ENCODE results near the gene NOL9.
A peak's percentile ranks its signal among the peaks of the same experiment; 100 is the strongest.

The NOL9 gene

DNA sequence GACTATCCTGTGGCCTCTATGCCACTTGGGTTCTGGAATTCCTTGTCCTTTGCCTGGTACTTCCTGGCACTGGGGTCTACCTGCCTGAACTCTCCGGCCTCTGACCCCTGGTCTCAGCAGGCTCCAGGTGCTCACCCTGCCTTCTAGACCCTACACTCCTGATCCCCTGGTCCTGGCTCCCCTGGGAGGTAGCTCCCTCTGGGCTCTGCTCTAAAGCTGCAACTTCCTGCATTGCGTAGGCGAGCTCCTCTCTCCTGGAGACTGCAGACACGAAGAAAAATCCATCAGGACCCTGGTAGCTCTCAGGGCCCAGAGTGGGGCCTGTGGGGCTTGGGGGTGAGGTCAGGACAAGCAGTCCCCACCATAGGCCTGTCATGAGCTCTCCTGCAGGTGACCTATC is 55.0 kb downstream of the NOL9 start:
- Mint-ChIP-seq H3K4me3 (peak overlapping the region; percentile 67 to 81 (median 77)), H3K9me3 (no peaks in the 10 kb centered on the region), H3K27me3 (ENCODE audit: low read depth) (peaks cover 10% of the 10 kb centered on the region), H3K27ac (peak overlapping the region in 1 of 3 experiments; percentile 54), H3K4me1 (peaks cover 42% of the 10 kb centered on the region), H3K36me3 (ENCODE audit: low read depth) (no peaks in the 10 kb centered on the region)
- TF ChIP-seq, protein P1, sequence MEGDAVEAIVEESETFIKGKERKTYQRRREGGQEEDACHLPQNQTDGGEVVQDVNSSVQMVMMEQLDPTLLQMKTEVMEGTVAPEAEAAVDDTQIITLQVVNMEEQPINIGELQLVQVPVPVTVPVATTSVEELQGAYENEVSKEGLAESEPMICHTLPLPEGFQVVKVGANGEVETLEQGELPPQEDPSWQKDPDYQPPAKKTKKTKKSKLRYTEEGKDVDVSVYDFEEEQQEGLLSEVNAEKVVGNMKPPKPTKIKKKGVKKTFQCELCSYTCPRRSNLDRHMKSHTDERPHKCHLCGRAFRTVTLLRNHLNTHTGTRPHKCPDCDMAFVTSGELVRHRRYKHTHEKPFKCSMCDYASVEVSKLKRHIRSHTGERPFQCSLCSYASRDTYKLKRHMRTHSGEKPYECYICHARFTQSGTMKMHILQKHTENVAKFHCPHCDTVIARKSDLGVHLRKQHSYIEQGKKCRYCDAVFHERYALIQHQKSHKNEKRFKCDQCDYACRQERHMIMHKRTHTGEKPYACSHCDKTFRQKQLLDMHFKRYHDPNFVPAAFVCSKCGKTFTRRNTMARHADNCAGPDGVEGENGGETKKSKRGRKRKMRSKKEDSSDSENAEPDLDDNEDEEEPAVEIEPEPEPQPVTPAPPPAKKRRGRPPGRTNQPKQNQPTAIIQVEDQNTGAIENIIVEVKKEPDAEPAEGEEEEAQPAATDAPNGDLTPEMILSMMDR (IDR thresholded peaks at IDR 0.05; ENCODE audit: unreplicated experiment in 3 of 3), result no peak

DNA sequence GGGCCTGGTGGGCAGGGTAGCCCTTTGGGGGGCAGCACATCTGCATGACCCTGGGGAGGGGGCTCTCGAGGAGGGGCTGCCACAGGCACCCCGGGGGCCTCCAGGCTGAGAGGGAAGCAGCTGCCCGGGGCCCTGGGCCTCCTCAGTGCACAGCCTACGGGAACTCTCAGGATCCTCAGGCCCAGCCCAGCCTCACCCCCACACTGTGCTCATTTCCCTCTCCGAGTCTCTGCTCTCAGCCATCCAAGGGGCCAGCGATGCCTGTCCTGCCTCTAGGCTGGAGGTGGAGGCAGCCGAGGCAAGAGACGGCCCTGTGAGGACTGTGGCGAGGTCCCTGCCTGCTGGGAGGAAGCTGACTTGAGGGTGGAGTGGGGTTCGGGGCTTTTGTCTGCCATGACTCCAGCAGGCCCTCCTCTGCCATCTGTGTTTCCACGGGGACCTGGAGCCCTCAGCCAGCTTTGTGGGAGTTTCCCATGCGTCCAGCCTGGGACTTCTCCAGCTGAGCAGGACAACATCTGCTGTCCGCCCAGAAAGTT is 55.7 kb downstream of the NOL9 start:
- H3K4me3 Mint-ChIP-seq, result peak overlapping the region; percentile 67 to 84 (median 81)
- H3K4me1 Mint-ChIP-seq, result peaks cover 42% of the 10 kb centered on the region
- peak overlapping the region in 1 of 3 experiments; percentile 54 for H3K27ac Mint-ChIP-seq

DNA sequence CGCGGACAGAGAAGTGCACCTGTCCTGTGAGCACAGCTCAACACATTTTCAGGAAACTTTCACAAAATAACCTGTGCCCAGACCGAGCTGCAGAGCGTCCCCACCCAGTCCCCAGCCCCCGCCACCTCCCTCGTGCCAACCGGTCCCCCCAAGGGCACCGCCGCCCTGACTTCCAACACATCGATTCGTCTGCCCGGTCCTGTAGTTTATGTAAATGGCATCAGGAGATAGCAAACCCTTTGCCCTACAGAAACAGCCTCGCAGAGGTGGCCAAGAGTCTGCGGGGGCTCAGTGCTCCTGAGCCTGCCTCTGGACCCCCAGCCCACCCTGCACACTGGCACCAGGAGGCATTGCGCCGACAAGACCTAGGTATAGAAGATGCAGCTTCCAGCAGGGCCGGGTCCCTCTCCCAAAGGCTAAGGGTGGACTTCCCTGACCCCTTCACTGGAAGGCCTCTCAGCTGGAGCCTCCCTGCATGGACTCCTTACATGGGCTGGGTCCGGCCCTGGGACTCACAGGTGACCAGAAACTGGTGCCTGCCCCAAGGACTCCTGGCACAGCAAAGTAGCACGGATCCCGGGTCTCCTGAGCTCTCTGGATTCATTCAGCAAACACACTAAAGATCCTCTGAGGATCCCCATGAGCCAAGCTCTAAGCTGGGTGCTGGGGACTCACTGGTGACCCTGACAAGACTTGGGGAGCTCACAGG is 56.3 kb downstream of the NOL9 start:
- Mint-ChIP-seq H3K9me3 (no peaks in the 10 kb centered on the region), H3K4me1 (peaks cover 42% of the 10 kb centered on the region), H3K36me3 (ENCODE audit: low read depth) (no peaks in the 10 kb centered on the region), H3K27me3 (ENCODE audit: low read depth) (peaks cover 8% of the 10 kb centered on the region), H3K4me3 (peak overlapping the region; percentile 81 to 84 (median 83)), H3K27ac (peak overlapping the region in 2 of 3 experiments; percentile 19 to 83)
- TF ChIP-seq, protein P1 (IDR thresholded peaks at IDR 0.05; ENCODE audit: unreplicated experiment in 3 of 3), result no peak

More for the DNA sequence above, 55.7 kb downstream of the NOL9 start:
- no peaks in the 10 kb centered on the region for H3K36me3 Mint-ChIP-seq (ENCODE audit: low read depth)
- H3K27me3 Mint-ChIP-seq (ENCODE audit: low read depth), result peaks cover 8% of the 10 kb centered on the region
- TF ChIP-seq, protein P1 (IDR thresholded peaks at IDR 0.05; ENCODE audit: unreplicated experiment in 3 of 3), result no peak
- no peaks in the 10 kb centered on the region for H3K9me3 Mint-ChIP-seq

DNA sequence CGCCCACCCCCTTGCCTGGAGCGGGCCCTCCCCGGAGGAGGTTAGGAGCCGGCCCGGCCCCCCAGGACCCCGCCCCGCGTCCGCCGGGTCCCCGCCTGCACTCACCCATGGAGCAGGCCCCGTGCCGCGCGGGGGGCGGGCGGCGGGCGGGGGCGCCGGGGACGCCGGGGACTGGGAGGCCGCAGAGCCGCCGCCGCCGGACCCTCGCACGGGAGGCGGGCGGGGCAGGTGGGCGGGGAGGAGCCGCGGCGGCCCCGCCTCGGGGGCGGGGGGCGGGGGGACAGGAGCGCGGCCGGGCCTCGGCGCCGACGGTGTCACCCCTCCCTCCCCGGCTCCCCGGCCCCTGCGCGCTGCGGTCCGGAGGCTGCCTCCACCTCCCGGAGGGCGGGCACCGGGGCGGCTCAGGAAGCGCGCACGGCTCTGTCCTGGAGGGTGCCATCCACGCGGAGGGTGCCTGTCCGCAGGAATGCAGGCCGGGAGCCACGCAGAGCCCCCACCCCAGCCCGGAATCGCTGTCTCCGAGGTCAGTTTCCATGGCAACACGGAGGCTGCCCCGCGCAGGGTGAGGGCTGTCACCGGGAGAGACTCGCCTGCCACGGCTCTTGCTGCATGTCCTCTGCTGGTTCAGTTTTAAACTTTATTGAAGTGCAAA is 57.0 kb downstream of the NOL9 start:
- H3K9me3 Mint-ChIP-seq, result no peaks in the 10 kb centered on the region
- no peaks in the 10 kb centered on the region for H3K36me3 Mint-ChIP-seq (ENCODE audit: low read depth)
- peak overlapping the region in 2 of 3 experiments; percentile 19 to 83 for H3K27ac Mint-ChIP-seq
- H3K27me3 Mint-ChIP-seq (ENCODE audit: low read depth), result peaks cover 8% of the 10 kb centered on the region
- TF ChIP-seq, protein P1 (IDR thresholded peaks at IDR 0.05; ENCODE audit: unreplicated experiment in 3 of 3), result no peak
- H3K4me3 Mint-ChIP-seq, result peak overlapping the region; percentile 81 to 84 (median 83)
- H3K4me1 Mint-ChIP-seq, result peaks cover 42% of the 10 kb centered on the region

DNA sequence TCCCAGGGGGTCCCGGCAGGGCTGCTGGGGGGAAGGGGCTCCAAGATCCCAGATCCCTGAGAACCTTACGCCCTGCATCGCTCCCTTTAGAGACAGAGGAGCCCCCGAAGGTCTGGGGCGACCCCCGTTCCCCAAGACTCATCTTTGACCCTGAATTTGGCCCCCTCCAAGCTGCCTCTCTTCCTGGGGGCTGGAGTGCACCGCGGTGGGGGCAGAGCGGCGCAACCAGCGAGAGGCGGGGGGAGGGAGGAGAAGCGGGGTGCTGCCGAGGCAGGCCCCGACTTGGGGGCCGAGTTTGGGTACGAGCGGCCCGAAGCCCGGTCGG is 57.5 kb downstream of the NOL9 start:
- peaks cover 38% of the 10 kb centered on the region for H3K4me1 Mint-ChIP-seq
- TF ChIP-seq, protein P1 (IDR thresholded peaks at IDR 0.05; ENCODE audit: unreplicated experiment in 3 of 3), result no peak
- peaks cover 9% of the 10 kb centered on the region for H3K27me3 Mint-ChIP-seq (ENCODE audit: low read depth)
- H3K9me3 Mint-ChIP-seq, result no peaks in the 10 kb centered on the region
- peak overlapping the region; percentile 79 to 87 (median 85) for H3K4me3 Mint-ChIP-seq
- H3K36me3 Mint-ChIP-seq (ENCODE audit: low read depth), result no peaks in the 10 kb centered on the region
- H3K27ac Mint-ChIP-seq, result no peak overlapping the region

All from nephron (organoid).